ENCODE data around the gene CDCA5.
A peak's percentile ranks its signal among the peaks of the same experiment; 100 is the strongest.

The CDCA5 gene

GRCh38 chr11:65059959-65060824 is 23.6 kb downstream of the CDCA5 start:
- Mint-ChIP-seq H3K9me3 (no peaks in the 10 kb centered on the region), H3K4me3 (no peak overlapping the region), H3K27ac (no peak overlapping the region), H3K4me1 (ENCODE audit: low read depth) (peaks cover 8% of the 10 kb centered on the region), H3K27me3 (ENCODE audit: low read depth) (no peaks in the 10 kb centered on the region), H3K36me3 (ENCODE audit: low read depth) (no peaks in the 10 kb centered on the region)
- DNase-seq (ENCODE audit: low spot score), result no peak

DNA sequence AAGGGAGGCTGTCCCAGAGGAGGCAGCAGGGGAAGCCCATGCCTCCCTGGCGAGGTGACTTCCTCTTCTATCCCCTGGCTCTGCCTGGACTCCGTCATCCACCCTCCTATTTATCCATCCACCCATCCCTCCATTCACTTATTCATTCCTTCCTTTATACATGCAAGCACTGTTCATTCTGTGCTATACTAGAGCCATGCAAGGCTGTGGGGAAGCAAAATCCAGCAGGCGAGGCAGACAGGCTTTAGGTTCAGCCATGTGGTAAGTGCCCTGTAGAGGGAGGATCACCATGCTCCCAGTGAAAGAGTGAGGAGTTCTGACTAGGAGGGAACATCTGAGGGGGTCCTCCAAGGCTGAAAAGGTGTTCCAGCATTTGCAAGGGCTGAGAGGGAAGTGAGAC is 24.3 kb downstream of the CDCA5 start:
- no peak overlapping the region for H3K4me3 Mint-ChIP-seq
- no peaks in the 10 kb centered on the region for H3K36me3 Mint-ChIP-seq (ENCODE audit: low read depth)
- no peaks in the 10 kb centered on the region for H3K27me3 Mint-ChIP-seq (ENCODE audit: low read depth)
- DNase-seq (ENCODE audit: low spot score), result no peak
- H3K27ac Mint-ChIP-seq, result no peak overlapping the region
- H3K9me3 Mint-ChIP-seq, result no peaks in the 10 kb centered on the region
- H3K4me1 Mint-ChIP-seq (ENCODE audit: low read depth), result peaks cover 8% of the 10 kb centered on the region

DNA sequence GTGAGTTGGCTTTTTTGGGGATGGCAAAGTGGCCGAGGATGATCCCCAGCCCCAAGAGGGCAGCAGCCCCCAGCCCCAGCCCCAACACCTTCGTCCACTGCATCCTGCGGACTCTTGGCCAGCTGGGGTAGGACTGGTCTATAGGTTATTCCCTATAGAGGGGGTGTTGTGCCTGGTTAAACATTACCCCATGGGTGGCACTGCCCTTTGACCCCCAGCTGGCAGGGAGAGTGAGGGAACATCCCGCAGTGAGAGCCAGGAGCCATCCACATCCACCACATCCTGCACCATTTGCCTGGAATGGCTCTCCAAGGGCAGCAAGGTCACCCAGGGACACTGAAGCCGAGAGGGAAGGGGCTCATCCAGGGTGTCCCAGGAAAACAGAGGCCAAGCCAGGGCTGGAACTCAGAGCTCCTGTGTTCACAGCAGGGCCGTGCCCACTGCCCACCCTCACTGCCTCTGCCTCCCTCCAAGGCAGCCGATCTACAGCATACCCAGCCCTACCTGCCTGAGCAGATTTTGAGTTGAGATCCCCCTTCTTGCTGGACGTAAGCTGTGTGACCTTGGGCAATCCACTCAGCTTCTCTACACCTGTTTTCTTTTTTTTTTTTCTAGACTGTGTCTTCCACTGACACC is 25.3 kb downstream of the CDCA5 start, which contains the start of gene NAALADL1:
Gene NAALADL1, minus strand, starts transcription at position 135 of the 636 bp plus-strand sequence. Its CDS starts 32 bp downstream, at position 103.
- H3K4me1 Mint-ChIP-seq (ENCODE audit: low read depth), result peaks cover 17% of the 10 kb centered on the region
- no peak within 1 kb of the TSS for H3K4me3 Mint-ChIP-seq
- H3K27me3 Mint-ChIP-seq (ENCODE audit: low read depth), result no peaks in the 10 kb centered on the region
- no peaks in the 10 kb centered on the region for H3K9me3 Mint-ChIP-seq
- H3K27ac Mint-ChIP-seq, result no peak within 1 kb of the TSS
- no peak for DNase-seq (ENCODE audit: low spot score)
- H3K36me3 Mint-ChIP-seq (ENCODE audit: low read depth), result no peaks in the 10 kb centered on the region

- Mint-ChIP-seq H3K4me1 (ENCODE audit: low read depth) (peaks cover 19% of the 10 kb centered on the region), H3K9me3 (no peaks in the 10 kb centered on the region), H3K27me3 (ENCODE audit: low read depth) (no peaks in the 10 kb centered on the region), H3K4me3 (no peak overlapping the region), H3K27ac (no peak overlapping the region), H3K36me3 (ENCODE audit: low read depth) (no peaks in the 10 kb centered on the region)
- no peak for DNase-seq (ENCODE audit: low spot score)
Observed at GRCh38 chr11:65058012-65058411, 25.8 kb downstream of the CDCA5 start.

GRCh38 chr11:65057526-65057925 is 26.3 kb downstream of the CDCA5 start:
- H3K36me3 Mint-ChIP-seq (ENCODE audit: low read depth), result no peaks in the 10 kb centered on the region
- H3K4me3 Mint-ChIP-seq, result no peak overlapping the region
- H3K27ac Mint-ChIP-seq, result no peak overlapping the region
- no peaks in the 10 kb centered on the region for H3K27me3 Mint-ChIP-seq (ENCODE audit: low read depth)
- H3K9me3 Mint-ChIP-seq, result no peaks in the 10 kb centered on the region
- DNase-seq (ENCODE audit: low spot score), result no peak
- peaks cover 21% of the 10 kb centered on the region for H3K4me1 Mint-ChIP-seq (ENCODE audit: low read depth)

DNA sequence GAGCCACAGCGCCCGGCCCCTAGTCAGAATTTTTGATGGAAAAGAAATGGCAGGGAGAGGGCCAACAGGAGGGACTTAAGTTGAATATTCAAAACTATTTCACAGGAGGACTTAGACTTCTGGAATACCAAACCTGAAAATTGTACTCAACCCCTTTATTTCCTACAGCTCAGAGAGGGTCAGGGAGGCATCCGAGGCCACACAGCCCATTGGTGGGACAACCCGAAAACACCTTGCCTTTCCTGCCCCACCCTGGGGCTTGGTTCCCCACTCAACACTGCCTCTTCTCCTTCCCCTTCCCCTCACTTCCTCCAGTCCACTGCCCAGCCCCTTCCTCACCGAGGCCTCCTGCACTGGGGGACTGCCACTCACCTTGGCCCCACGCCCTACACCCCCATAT is 26.8 kb downstream of the CDCA5 start:
- Mint-ChIP-seq H3K27me3 (ENCODE audit: low read depth) (no peaks in the 10 kb centered on the region), H3K9me3 (no peaks in the 10 kb centered on the region), H3K4me1 (ENCODE audit: low read depth) (peaks cover 21% of the 10 kb centered on the region), H3K27ac (no peak overlapping the region), H3K4me3 (no peak overlapping the region), H3K36me3 (ENCODE audit: low read depth) (no peaks in the 10 kb centered on the region)
- DNase-seq (ENCODE audit: low spot score), result no peak

DNA sequence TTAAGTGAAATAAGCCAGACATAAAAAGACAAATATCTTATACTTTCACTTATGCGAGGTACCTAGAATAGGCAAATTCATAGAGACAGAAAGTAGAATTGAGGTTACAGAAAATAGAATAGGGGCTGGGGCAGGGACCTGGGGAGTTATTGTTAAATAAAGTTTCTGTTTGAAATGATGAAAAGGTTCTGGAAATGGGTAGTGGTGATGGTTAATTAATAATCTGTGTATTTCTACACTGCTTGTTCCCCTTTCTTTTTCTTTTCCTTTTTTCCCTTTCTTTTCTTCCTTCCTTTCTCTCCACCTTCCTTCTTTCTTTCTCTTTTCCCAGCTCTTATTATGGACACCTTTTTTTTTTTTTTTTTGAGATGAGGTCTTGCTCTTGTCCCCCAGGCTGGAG is 28.3 kb downstream of the CDCA5 start:
- H3K4me1 Mint-ChIP-seq (ENCODE audit: low read depth), result peaks cover 19% of the 10 kb centered on the region
- H3K27me3 Mint-ChIP-seq (ENCODE audit: low read depth), result no peaks in the 10 kb centered on the region
- H3K36me3 Mint-ChIP-seq (ENCODE audit: low read depth), result no peaks in the 10 kb centered on the region
- no peaks in the 10 kb centered on the region for H3K9me3 Mint-ChIP-seq
- DNase-seq (ENCODE audit: low spot score), result no peak
- H3K4me3 Mint-ChIP-seq, result no peak overlapping the region
- H3K27ac Mint-ChIP-seq, result no peak overlapping the region

- no peak for DNase-seq (ENCODE audit: low spot score)
- Mint-ChIP-seq H3K36me3 (ENCODE audit: low read depth) (no peaks in the 10 kb centered on the region), H3K4me1 (ENCODE audit: low read depth) (peaks cover 13% of the 10 kb centered on the region), H3K9me3 (no peaks in the 10 kb centered on the region), H3K27ac (peak overlapping the region; percentile 71), H3K4me3 (peak overlapping the region; percentile 70), H3K27me3 (ENCODE audit: low read depth) (no peaks in the 10 kb centered on the region)
Observed at GRCh38 chr11:65053827-65054508, 29.9 kb downstream of the CDCA5 start.

DNA sequence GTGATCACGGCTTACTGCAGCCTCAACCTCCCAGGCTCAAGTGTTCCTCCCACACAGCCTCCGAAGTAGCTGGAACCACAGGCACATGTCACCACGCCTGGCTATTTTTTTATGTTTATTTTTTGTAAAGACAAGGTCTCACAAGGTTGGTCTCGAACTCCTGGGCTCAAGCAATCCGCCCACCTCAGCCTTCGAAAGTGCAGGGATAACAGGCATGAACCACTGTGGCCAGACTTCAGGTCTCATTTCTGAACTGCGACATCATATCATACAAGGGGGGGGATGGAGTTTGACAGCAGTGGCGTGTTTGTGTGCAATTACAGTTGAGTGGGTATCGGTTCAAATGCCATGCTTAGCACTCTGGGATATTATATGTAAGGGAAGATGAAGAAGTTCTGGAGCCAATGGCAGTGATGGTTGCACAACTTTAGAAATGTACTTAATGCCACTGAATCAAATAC is 32.4 kb downstream of the CDCA5 start:
- H3K4me1 Mint-ChIP-seq (ENCODE audit: low read depth), result peaks cover 20% of the 10 kb centered on the region

DNA sequence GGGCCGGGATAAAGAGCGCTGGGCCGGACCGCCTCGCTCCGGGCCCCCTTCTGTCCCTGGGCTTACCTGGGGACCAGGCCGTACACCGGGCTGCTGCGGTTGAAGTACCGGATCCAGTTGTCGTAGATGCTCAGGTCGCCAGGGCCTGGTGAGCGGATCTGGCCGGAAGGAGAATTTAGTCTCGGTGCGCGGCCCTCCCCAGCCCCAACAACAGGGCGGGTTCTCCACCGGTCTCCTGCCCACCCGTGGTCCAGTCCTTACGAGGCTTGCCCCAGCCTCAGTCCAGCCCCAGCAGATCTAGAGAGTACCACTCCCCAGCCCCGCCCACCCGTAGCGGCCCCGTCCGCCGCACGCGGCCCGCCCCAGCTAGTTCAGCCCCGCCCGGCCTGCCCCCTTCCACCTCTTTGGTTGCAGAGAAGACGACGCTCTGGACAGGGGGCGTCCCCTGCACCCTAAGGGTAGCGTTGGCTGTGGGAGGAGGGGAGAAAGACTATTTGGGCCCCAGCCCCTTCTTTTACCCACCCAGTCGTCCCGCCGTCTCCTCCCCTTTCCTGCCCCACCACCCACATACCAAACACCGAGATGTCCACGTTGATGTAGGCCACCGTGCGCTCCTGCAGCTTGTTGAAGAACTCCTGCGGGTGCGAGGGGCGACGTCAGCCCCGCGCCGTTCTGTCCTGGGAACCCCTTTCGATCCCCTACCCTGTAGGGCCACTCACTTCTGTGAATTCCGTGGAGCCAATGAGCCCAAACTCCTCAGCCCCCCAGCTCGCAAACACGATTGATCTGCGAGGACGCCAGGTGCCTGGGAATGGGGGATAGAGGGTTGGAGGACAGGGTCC is 36.0 kb downstream of the CDCA5 start:
- no peak for DNase-seq (ENCODE audit: low spot score)
- Mint-ChIP-seq H3K27ac (peak overlapping the region; percentile 70), H3K4me1 (ENCODE audit: low read depth) (peaks cover 14% of the 10 kb centered on the region), H3K4me3 (peak overlapping the region; percentile 76), H3K27me3 (ENCODE audit: low read depth) (no peaks in the 10 kb centered on the region), H3K36me3 (ENCODE audit: low read depth) (peaks cover 15% of the 10 kb centered on the region), H3K9me3 (no peaks in the 10 kb centered on the region)

More for the DNA sequence above, 32.4 kb downstream of the CDCA5 start:
- H3K27ac Mint-ChIP-seq, result no peak overlapping the region
- no peaks in the 10 kb centered on the region for H3K36me3 Mint-ChIP-seq (ENCODE audit: low read depth)
- no peaks in the 10 kb centered on the region for H3K27me3 Mint-ChIP-seq (ENCODE audit: low read depth)
- no peaks in the 10 kb centered on the region for H3K9me3 Mint-ChIP-seq
- DNase-seq (ENCODE audit: low spot score), result no peak
- no peak overlapping the region for H3K4me3 Mint-ChIP-seq

DNA sequence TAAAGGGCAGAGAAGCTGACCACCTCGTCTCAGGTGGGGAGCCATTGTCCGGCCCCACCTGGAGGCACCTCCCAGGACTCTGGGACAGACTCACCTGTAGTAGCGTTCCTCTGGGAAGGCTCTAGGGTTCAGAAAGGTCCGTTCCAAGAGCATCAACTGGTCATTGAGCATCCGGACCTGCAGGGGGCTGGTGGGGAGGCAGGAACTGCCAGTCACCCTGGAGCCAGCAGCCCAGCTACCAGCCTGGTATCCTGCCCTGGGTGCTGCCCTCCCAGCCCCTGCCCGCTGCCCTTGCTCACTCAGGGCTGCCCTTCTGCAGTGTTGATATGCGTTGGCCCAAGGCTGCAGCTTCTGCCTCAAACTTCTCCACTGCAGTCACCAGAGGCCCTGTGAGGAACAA is 38.1 kb downstream of the CDCA5 start:
- no peak overlapping the region for H3K4me3 Mint-ChIP-seq

GRCh38 chr11:65045061-65045460 is 38.8 kb downstream of the CDCA5 start:
- no peak for DNase-seq (ENCODE audit: low spot score)
- H3K27ac Mint-ChIP-seq, result no peak overlapping the region
- no peaks in the 10 kb centered on the region for H3K27me3 Mint-ChIP-seq (ENCODE audit: low read depth)
- peaks cover 18% of the 10 kb centered on the region for H3K36me3 Mint-ChIP-seq (ENCODE audit: low read depth)
- no peaks in the 10 kb centered on the region for H3K9me3 Mint-ChIP-seq
- H3K4me3 Mint-ChIP-seq, result no peak overlapping the region
- H3K4me1 Mint-ChIP-seq (ENCODE audit: low read depth), result peaks cover 23% of the 10 kb centered on the region

More for the DNA sequence above, 38.1 kb downstream of the CDCA5 start:
- Mint-ChIP-seq H3K36me3 (ENCODE audit: low read depth) (peaks cover 18% of the 10 kb centered on the region), H3K27me3 (ENCODE audit: low read depth) (no peaks in the 10 kb centered on the region), H3K9me3 (no peaks in the 10 kb centered on the region), H3K27ac (no peak overlapping the region), H3K4me1 (ENCODE audit: low read depth) (peaks cover 20% of the 10 kb centered on the region)
- no peak for DNase-seq (ENCODE audit: low spot score)

DNA sequence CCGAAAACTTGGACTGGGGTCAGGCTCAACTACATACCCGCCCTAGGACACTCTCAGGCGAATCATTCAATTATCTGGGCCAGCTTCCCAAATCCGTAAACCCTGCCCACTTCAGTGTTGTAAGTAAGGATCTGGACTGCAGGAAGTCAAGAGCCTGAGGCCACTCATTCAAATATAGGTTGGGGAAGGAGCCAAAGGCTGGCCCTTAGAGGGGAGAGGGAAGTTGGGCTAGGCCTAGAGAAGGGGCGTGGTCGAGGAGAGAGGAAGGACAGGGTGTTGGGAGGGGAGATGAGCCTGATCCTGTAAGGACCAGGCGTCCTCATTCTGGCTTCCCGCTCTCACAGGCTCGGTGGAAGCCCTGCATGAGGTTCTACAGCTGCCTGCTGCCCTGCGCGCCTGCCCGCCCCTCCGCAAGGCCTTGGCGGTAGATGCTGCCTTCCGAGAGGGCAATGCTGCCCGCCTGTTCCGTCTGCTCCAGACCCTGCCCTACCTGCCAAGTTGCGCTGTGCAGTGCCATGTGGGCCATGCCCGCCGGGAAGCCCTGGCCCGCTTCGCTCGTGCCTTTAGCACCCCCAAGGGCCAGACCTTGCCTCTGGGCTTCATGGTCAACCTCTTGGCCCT is 39.8 kb downstream of the CDCA5 start:
- H3K27ac Mint-ChIP-seq, result peak overlapping the region; percentile 13
- H3K4me1 Mint-ChIP-seq (ENCODE audit: low read depth), result peaks cover 23% of the 10 kb centered on the region
- no peak overlapping the region for H3K4me3 Mint-ChIP-seq

More for the DNA sequence above, 39.8 kb downstream of the CDCA5 start:
- no peaks in the 10 kb centered on the region for H3K9me3 Mint-ChIP-seq
- H3K27me3 Mint-ChIP-seq (ENCODE audit: low read depth), result no peaks in the 10 kb centered on the region
- DNase-seq (ENCODE audit: low spot score), result no peak
- peaks cover 18% of the 10 kb centered on the region for H3K36me3 Mint-ChIP-seq (ENCODE audit: low read depth)

Measured in T-helper 2 cell treated with Interferon-gamma antibody and Interleukin-4, amounts not matched to agents 5 μg/mL and 100 μg/mL, for 36 hours (primary cell).